ENCODE results near the gene NOS2.

NOS2 gene

DNA sequence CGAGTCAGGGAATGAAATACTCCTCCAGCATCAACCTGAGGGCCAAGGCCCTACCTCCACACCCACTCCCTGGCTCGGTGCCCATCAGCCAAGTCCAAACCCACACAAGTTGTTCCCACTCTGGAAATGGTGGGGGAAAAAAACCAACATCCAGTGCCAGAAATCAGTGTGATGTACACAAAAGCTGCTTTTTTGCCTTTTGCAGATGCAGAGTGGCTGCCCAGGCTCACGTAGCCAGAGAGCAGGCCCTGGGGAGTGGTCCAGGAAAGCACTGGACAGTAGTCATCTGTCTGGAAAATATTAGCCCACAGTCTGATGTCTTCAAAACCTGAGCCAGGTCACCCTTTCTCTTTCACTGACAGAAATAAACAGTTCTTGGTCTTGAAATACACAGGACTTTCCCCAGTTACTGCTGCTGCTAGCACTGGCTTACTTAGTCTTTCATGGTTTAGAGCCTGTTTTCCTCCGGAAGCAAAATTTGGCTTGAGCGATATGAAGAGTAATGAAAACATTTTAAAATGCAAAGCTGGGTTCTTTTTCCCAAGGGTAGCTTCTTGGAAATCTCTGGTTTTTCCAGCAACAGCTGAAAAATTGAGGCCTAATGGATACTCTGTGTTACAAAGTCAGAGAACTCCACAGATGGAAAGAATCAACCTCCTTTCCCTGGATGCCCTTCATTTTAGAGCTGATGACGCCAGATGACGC is 18.2 kb upstream of the NOS2 start:
- DNase-seq = no peak

DNA sequence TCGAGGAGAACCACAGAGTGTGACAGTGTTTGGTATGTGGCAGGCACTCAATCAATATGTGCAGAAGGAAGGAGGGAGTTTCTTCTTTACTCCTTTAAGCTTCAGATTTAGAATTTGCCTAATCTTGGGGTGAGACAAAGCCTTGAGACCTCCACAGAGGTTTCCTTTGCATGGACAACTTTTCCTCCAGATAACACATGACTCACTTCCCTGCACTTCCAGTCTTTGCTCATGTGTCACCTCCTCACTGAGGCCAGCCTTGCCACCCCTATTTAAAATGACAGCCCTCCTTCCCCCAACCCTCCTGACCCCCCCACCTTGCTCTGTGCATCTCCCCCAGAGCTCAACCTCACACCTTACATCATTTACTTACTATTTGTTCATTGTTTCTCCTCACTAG is 17.4 kb upstream of the NOS2 start:
- no peak for DNase-seq

DNA sequence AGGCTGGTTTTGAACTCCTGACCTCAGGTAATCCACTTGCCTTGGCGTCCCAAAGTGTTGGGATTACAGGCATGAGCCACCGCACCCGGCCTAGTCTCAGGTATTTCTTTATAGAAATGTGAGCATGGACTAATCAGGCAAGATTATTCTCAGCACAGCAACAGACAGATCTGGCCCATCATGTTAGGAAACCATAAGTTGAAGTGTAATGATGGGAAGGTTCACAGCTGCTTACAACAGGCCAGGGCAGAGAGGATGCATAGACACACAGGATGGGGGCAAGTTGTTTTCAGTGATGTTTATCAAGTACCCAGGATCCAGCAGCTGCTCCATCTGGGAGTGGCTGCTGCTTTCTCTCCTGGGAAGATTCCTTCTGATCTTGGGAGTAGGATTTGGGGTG is 16.6 kb upstream of the NOS2 start:
- DNase-seq = no peak

DNA sequence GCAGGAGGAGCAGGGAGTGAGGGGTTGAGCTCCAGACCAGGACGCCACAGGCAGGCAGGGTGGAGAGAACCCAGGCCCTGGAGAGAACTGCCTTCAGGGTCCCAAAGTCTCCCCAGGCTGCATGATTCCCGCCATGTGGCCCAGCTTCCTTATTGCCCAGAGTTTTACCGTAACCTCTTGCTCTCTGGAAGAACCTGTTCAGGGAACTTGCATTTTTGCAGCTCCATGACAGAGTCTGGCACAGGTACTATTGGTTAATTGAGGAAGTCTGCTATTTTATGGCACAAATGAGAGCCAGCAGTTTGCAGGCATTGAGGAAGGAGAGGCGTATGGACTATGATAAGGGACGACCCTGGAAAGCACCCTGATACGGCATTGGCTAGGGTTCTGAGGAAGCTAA is 11.6 kb upstream of the NOS2 start:
- DNase-seq = no peak

DNA sequence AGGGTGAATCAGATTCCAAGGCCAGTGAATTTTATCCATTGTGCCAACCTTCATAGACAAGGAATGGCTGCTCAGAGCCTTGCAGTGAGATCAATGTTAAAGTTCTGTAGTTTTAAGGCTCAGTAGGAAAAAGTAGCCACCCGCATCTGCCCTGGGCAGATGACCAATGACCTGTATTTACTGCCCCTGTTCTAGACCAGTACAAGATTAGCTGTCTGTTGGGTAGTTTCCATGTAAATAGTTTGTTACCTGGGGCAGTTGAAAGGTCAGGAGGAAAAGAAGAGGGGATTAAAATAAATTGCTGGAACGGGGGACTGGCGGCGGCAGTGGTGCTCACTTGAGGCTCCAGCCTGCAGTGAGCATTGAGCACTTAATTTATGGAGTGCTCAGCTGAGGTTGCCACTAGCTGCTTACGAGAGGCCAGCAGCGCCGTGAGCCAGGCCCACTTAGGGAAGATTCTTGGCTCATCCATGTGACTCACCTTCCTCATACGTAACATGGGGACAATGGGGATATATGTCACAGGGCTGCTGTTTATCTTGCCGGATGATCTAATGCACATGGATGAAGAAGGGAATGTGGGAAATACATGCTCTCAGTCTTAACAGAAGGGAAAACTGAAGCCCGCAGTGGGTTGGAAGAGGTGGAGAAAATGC is 10.7 kb upstream of the NOS2 start:
- DNase-seq = peak; percentile 49

DNA sequence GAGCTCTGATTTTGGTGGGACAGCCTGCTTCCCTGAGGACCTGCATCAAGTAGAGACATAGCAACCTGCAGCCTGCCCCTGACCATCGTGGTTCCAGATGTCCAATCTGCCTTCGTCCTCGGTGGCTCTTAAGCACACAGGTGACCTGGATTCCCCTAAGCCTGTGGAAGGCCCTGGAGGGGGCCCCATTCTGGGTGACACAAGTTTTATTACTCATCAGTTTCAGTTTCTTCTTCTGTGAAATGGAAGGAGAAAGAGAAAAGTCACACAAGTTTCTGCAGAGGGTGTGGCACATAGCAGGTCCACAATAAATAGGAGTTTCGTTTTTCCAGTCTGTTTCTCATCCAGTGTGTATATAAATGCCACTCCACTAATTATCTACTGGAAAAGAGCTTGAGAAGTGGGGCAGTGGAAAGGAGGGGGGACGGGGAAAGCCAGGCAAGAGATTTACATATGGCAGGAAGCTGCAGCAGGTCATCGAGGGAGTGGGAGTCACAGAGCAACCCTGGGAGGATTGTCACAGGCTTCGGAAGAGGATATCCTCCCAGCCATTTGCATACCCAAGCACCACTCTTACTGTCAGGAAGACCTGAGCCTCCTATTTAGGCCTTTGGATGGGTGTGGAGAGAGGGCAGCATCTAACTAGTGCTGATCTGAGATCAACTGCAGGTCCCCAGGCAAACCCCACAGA is 10.0 kb upstream of the NOS2 start:
- peak; percentile 51 for DNase-seq

DNA sequence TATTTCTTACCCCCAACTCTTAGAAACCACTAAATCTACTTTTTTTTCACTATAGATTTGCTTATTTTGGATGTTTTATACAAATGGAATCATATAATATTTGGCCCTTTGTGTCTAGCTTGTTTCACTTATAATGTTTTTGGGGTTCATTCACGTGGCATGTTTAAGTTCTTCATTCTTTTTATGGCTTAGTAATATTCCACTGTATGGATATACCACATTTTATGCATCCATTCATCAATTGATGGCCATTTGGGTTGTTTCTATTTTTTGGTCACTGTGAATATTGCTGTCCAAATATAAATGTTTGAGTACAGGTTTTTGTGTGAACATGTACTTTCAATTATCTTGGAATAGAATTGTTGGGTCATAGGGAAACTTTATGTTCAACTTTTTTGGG is 9.2 kb upstream of the NOS2 start:
- no peak for DNase-seq

DNA sequence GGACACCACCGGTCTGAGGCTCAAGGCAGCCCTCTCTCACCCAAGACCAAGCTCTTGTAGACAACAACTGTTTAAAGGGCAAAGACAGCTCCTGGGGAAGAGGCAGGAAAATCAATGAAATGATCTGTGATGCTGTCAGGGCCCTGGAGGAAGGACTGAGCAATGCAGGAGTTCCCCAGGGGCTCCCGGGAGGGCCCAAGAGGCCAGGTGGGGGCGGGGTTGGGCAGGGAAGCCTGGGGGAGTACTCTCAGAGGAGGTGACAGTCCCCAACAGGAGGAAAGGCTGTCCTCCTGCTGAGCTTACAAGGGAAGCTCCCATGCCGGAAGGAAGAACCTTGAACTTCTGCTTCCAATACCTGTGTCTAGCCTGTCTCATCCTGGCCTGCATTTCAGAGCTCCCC is 8.3 kb upstream of the NOS2 start:
- no peak for DNase-seq

DNA sequence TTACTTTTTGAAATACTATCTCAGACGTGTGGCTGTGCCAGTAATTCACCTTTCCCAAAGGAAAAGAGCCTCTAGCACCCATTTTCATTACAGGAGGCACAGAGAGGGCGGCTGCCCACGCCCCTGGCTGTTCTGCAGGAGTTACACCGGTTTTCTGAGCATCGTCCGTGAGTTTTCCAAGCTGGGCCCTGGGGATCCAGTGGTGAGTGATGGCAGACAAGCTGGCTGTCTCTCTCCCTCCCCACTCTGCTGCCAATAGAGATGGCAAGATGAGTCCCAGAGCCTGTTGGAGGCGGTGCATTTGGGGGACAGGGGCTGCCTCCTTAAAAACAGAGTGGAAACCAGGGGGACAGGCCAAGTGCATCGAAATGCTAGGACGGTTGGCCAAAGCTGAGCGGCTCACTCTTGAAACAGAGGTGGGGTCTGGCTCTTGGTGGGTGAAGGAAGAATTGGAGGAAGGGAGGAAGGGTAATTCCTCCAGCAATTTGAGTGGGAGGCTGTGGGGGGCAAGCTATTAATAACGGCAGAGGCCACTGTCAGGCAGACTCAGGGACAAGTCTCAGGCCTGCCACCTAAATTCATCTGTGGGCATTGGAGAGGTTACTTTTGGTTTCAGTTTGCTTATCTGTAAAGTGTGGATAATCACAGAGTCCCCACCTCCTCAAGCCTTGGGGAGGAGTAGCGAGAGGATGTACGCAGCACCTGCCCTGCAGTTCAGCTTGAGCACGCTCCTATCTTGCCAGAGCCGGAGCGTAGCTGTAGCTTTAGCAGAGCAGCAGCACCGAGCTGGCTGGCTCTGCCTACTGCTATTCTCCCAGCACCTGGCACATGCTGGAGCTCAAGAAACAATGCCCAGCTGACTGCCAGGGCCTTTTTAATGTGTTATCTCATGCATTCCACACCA is 7.5 kb upstream of the NOS2 start:
- DNase-seq = peak; percentile 69

DNA sequence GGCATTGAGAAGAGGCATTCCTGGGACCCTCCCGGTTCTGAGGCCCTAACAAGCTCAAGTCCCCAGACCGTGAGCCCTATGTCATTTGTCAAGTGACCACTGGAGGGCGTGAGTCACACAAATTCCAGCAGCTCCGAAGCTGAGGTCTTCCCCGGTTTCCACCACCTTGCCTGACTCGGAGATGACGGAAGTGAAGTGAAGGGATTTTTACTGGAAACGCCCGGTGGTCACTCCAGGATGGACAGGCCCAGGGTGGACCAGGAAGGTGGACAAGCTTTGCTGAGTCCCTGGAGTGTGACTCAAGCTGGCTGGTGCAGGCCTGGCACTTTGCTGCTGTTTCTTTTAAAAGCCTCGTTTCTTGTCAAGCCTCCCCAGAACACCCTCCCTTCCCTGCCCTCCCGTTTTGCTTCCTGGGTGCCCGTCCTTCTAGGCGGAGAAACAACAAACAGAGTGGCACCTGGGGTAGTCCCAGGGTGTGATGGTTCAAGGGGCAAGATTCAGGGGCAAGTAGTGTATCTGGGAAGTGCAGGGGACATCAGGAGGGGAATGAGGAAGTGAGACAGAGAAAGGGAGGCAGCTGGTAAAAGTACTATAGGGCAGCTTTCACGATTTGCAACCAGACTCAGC is 5.3 kb upstream of the NOS2 start:
- peak; percentile 57 for DNase-seq

DNA sequence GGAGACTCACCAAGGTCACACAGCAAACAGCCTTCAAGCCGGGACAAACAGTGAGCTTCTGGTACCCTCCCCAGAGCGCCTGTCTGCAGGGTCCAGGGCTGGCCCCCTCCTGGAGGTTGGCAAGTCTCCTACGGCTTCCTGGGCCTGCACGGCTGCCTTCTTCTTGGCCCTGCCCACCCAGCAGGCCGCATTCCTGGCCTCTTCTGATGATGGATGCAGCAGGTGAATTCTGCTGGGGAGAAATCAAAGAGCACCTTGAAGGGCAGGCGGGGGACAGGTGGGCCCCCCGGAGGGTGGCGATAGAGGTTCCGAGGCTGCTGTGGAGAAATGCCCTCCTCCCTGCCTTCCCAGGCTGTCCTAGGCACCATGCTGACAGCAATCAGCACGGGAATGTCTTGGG is 3.8 kb upstream of the NOS2 start:
- no peak for DNase-seq

DNA sequence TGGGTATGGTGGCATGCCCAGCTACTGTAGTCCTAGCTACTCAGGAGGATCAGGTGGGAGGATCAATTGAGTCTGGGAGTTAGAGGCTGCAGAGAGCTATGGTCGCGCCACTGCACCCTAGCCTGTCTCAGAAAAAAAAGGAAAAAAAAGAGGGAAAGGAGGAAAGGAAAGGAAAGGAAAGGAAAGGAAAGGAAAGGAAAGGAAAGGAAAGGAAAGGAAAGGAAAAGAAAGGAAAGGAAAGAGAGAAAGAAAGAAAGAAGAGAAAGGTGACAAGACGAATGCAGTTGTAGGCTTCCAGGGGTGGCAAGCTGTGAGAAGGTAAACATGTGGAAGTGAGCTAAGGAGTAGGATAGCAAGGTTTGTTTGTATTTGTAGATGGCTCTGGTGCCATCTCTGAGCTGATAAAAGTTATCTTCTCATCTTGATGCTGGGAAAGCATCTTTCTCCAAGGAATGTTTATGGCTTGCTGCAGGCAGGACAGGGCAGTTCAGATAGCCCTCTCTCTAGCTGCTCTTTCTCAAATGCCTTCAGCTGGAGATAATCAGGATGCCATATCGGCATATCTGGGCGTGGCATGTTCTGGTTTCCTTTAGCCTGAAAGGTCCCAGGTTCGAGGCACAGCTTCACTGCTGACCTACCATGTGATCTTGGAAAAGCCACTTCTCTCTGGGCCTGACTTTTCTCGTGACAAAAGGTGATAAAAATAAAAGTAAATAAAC is 2.8 kb upstream of the NOS2 start:
- no peak for DNase-seq

DNA sequence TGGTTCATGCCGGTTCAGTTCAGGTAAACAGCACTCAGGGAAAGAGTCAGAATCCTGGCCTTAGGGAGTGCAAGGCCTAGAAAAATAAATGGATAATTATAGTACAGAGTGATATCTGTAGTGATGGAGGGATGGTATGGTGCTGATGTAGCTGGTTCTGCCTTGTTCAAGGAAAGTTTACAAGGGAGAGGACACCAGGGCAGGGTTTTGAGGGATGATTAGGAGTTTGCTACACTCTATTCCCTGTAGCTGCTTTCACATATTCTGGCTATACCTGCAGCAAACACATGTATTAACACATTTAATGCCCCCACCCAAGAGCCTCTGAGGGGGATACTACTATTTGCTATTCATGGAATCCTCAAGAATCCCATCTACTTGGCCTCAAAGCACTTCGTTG is 1.7 kb upstream of the NOS2 start:
- no peak for DNase-seq

DNA sequence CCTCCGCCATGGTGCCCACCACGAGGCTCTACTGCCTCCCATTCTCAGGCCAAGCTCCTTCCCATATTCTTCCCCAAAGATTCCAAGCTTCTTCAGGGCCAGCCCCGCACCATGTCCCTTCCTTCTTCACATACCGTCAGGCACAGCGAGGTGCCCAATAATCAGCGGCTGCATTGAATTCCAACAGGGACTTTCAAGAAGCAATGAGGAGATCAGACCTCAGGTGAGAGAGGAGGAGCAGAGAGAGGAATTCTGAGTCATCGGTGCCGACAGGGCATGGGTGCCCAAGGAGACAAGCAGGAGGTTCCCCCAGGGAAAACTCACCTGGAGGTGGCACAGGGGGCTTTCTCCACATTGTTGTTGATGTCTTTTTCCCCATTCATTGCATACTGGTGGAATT is 2.0 kb downstream of the NOS2 start:
- DNase-seq = no peak

DNA sequence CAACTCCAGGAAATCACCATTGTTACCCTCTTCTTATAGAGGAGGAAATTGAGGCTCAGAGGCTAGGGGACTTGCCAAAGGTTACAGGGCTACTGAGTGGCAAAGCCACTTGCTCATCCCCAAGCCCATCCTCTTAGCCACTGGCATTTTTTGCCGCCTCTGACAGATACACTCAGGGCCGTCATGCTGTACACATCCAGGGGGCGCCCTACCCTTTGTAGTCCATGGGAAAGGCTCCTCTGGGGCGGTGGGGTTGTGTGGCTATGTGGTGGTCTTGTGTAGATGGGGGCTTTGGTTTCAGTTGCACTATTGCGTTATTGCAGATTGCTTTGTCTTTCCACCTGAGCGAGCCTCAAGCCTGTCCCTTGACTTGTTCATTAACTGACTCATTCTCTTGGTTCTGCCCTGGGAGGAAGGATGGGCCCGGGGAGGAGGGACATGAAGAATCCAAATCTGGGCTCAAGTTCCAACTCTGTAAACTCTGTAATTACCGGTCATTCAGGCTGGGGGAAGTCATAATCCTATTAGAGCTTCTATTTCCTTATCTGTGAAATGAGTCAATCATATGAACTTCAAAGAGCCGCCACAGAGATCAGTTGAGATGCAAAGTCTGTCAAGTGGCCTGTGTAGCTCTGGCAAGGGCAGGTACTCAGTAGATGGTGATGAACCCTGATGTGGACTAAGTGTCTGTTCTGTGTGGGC is 2.8 kb downstream of the NOS2 start:
- DNase-seq = no peak

DNA sequence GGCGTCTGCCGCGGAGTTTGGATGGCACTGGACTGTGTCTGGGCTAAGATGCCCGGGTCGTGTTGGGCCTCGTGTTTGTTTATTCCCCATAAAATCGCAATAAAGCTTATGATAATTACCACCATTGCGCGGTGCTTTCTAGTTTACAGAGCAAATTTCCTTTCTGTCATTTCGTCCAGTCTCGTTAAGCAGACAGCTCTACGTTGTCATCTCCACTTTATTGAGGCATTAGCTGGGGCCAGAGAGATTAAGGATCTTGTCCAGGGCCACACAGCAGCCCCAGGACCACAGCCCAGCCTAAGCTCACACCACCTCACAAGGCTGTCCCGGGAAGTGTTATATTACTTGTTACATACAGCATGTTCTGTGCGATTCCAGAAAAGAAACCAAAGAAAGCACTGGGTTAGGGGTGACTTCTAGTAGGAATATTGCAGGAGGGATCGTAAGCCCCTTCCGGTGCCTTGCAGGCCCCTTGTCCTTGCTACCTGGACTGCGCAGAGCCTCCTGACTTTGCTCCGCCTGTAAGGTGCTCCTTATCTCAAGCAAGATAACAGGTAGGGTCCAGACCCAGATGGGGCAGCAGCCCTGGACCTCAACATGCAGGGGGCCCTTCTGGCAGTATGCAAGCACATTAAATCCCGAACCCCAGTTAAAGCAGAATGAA is 6.3 kb downstream of the NOS2 start:
- no peak for DNase-seq

DNA sequence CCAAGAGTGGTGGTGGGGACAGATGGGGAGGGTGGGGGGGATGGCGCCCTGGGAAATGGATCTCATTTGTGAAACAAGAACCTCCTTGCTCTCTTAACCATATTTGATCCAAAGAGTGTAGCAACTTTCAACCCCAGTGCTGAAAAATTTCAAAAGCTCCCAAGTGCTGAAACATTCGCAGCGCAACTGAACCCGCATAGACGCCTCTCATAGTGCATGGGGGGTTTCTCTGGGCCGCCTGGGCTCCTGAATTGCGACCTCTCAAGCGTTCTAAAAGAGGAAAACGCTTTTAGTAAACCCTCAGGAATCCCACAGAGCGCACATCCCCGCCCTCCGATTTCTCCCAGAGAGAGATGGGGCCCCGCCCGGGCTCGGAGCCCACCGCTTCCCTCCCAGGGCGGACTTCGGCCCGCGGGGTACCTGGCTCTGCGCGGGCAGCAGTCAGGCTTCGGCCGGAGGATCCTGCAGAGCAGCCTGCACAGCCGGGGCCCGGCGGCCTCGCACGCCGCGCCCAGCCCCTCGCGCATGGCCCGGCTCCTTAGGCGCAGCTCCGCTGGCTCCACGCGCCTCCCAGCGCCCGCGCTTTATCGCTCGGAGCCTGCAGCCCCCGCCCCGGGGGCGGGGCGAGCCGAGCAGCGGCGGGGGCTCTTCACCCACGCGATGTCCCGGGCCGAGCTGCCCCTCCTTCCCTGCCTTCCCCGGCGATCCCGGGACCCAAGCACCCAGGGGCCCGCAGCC is 7.0 kb downstream of the NOS2 start:
- peak; percentile 34 for DNase-seq

DNA sequence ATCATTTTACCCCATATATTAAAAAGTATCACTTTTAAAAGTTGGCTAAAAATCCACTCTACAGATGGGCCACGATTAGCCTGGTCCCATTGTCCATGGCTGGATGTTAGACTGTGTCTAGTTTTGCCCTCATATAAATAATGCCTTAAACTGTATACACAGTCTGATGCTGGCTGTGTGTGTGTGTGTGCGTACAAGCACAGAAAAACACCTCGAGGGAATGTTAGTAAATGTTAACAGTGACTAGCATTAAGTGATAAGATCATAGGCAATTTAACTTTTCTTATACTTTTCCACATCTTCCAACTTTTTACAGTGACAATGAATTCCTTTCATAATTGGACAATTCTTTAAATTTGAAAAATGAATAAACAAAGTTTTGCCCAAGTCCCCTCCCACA is 8.2 kb downstream of the NOS2 start:
- DNase-seq = no peak

DNA sequence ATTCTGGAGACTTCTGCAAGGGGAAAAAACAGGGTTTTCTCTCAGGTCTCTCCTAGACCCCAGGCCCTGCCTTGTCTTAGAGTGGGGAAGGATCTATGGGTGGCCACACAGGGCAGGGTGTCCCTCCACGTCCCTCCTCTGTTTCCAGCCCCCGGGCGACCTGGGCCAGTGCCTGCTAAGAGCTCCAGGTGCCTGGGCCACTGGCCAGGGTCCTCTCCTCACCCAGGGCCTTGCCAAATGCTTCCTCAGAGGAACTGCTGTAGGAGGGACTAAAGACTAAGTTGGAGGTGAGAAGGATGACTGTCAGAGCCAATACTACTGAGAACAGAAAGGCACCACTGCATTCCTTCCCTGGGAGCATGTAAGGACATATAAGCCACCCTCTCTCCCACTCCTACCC is 11.4 kb downstream of the NOS2 start:
- no peak for DNase-seq
